ENCODE data around the gene ZNF443. TPM values are rescaled to one million over a fixed set of nuclear protein-coding genes. Genes with fewer than 3 reads are reported as not detected.
"Not testable (repeated sequence)": the region's sequence is repeated elsewhere in the genome, so short reads cannot be mapped to it uniquely, and the experiment has no call there.

ZNF443 gene
- total RNA-seq, 1 donor from 2014 or later: 10.9 TPM

DNA sequence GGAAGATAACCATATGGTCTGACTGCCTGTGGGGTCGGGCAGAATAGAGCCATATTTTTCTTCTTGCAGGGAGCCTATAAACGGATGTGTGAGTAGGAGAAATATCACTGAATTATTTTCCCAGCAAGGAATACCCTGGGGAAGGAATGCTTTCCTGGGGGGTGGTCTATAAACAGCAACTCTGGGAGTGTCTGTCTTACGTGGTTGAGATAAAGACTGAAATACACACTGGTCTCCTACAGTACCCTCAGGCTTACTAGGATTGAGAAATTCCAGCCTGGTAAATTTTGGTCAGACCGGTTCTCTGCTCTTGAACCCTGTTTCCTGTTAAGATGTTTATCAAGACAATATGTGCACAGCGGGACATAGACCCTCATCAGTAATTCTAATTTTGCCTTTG is 23.5 kb downstream of the ZNF443 start:
- not testable (repeated sequence) for DNase-seq (ENCODE audit: low spot score)

DNA sequence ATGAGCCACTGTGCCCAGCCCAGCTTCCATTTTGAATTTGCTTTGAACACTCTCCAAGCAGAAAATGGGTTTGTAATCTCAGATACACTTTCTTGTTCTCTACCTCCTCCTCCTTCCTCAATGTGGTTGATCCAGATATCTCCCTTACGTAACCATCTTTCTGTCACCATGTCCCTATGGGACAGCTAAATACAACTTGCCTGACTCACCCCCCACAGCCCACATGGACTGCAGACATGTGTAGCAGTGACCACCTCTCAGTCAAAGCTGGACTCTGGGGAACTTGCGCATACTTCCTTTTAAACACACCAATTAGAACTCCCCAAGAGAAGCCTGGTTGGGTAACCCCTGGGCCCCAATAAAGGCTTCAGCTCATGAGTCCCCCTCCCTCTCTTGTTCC is 28.9 kb downstream of the ZNF443 start:
- DNase-seq (ENCODE audit: low spot score): no peak

DNA sequence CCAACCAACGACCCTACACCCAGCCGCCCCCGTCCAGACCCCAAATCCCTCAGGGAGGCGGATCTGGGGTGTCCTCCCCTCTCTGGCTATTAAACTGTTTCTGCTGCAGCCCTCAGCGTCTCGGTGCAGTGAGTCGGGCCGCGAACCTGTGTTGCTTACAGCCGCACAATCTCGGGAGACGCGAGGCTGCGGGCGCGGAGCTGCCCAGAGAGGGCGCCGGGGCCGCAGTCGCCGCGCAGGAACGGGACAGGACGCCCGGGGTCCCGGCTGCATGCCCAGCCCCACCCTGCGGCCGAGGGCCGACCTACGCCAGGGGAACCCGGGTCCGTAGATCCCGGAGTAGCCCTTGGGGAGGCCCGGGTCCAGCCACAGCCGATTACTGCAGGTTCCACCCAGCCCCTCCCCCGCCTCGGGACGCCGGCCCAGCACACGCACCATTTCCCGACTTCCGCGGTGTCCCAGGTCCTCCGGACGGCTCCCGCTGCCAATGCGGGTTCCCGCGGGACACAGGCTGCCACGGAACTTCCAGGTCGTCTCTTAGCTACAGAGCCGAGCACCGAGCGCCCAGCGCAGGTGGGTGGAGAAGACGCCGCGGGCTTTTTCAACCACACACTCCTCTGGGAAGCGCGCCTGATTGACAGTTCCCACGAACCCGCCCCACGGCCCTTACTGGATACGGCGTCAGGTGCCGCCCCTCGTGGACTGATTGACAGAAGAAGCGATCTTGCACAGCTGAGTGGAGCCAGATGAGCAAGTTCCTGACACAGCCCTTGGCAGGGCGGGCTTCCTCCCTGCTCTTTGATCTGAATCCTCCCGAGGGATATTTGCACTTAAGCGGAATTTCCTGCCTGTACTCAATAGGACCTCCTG is 40.0 kb downstream of the ZNF443 start, which contains the start of gene ZNF799:
TSS of gene ZNF799 (minus strand) at position 639 of the 870 bp plus-strand sequence. CDS start at position 438, 201 bp downstream.
- DNase-seq (ENCODE audit: low spot score): peak; percentile 98

DNA sequence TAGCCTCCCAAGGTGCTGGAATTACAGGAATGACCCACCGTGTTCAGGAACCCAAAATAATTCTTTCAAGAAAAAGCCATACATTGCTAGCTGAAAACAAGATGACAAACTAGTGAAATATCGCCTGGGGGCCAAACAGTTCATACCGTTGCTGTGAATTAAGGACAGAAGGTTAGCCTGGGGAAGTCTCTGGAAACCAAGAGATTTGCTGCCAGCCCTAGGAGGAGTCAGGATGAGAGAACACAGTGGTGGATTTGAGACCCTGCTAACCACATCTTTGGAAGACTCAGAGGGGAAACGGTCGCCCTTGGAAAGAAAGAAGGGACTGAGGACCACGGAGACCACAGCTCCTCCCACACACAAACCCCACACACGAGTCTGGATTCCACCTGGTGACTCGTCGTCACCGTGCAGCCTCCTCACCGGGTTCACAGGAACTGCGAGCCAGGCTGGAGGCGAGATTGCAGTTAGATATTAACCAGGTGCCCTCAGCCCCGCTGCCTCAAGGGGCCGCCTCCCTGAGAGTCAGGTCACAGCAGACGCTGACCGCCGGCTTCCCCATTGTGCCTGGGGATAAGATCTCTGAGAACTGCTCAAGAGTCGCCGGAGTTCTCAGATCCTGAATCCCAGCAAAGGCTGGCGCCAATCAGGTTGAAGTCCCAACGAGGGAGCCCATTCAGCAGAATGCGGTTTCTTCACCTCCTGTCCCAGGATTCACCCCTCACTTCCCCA is 40.8 kb downstream of the ZNF443 start:
- peak; percentile 42 for DNase-seq (ENCODE audit: low spot score)

DNA sequence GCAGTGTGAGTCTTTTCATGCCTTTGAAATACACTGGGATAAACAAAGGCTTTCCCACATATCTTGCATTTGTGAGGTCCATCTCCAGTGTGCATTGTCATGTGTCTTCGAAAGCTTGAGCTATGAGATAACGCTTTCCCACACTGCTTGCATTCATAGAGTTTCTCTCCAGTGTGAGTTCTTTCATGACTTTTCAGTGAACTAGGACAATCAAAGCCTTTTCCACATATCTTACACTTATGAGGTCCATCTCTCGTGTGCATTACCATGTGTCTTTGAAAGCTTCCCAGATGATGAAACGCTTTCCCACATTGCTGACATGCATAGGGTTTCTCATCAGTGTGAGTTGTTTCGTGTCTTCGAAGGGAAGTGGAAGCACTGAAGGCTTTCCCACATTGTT is 49.7 kb downstream of the ZNF443 start:
- DNase-seq (ENCODE audit: low spot score): not testable (repeated sequence)

DNA sequence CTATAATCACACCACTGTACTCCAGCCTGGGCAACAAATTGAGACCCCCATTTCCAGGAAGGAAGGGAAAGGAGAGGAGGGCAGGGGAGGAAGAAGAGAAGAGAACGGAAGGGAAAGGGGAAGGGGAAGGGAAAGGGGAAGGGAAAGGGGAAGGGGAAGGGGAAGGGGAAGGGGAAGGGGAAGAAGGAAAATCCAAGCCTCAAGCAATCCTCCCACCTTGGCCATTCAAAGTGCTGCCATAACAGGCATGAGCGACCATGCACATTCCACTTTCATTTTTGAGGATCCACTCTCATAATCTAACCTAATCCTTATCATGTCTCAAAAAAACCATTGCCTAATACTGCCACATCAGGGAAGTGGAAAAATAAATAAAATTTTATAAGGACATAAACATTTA is 54.5 kb downstream of the ZNF443 start:
- not testable (repeated sequence) for DNase-seq (ENCODE audit: low spot score)

DNA sequence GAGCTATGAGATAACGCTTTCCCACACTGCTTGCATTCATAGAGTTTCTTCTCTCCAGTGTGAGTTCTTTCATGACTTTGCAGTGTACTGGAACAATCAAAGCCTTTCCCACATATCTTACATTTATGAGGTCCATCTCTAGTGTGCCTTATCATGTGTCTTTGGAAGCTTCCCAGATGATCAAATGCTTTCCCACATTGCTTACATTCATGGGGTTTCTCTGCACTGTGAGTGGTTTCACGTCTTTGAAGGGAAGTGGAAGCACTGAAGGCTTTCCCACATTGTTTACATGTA is 60.4 kb downstream of the ZNF443 start:
- DNase-seq (ENCODE audit: low spot score): no peak

DNA sequence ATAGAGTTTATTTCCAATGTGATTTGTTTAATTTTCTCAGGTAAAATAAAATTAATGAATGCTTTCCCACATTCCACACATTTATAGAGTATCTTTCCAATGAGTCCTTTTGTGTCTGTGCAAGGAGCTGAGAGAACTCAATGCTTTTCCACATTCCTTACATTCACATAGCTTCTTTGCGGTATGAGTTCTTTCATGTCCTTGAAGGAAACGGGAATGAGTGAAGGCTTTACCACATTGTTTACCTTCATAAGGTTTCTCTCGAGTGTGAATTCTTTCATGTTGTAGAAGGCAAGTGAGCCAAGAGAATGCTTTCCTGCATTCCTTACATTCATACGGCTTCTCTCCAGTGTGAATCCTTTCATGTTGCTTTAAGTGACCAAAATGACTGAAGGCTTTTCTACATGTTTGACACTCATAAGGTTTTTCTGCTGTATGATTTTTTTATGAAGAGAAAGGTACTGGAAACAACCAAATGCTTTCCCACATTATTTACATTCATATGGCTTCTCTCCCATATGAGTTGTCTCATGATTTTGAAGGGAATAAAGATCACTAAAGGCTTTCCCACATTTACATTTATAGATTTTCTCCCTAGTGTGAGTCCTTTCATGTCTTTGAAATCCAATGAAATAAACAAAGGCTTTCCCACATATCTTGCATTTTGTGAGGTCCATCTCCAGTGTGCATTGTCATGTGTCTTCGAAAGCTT is 60.9 kb downstream of the ZNF443 start:
- DNase-seq (ENCODE audit: low spot score): no peak

Other genes with a start within 250 kb of the ZNF443 start
- gene ZNF44, start 146.1 kb downstream of the ZNF443 start, total RNA-seq: 34.4 TPM
- 7.1 TPM for gene ZNF563, start 107.4 kb downstream of the ZNF443 start, total RNA-seq
- gene ZNF442, start 75.3 kb downstream of the ZNF443 start, total RNA-seq: 8.0 TPM
- gene ZNF799, start 39.8 kb downstream of the ZNF443 start, total RNA-seq: 10.3 TPM
- 3.9 TPM for gene ZNF709, start 43.8 kb upstream of the ZNF443 start, total RNA-seq
- gene ZNF564, start 110.5 kb upstream of the ZNF443 start, total RNA-seq: 31.1 TPM
- 12.1 TPM for gene ZNF490, start 169.8 kb upstream of the ZNF443 start, total RNA-seq
- 40.9 TPM for gene ZNF791, start 169.9 kb upstream of the ZNF443 start, total RNA-seq
- gene MAN2B1, start 225.7 kb upstream of the ZNF443 start, total RNA-seq: 85.1 TPM
- 11.0 TPM for gene WDR83, start 225.8 kb upstream of the ZNF443 start, total RNA-seq
- gene DHPS, start 240.9 kb upstream of the ZNF443 start, total RNA-seq: 79.7 TPM
- gene GNG14, start 247.0 kb upstream of the ZNF443 start, total RNA-seq: not detected

Measured in ureter (tissue), 1 donor.